Dedifferentiated amniotic fluid mesenchymal stem cell (primary cell): ENCODE measurements around the gene RELN.

ENCODE experiments used
- DNase-seq: peaks from one replicate; pipeline ENCODE4 v3.0.0-alpha.2; 2016; ENCODE audit errors: extremely low spot score

RELN gene

DNA sequence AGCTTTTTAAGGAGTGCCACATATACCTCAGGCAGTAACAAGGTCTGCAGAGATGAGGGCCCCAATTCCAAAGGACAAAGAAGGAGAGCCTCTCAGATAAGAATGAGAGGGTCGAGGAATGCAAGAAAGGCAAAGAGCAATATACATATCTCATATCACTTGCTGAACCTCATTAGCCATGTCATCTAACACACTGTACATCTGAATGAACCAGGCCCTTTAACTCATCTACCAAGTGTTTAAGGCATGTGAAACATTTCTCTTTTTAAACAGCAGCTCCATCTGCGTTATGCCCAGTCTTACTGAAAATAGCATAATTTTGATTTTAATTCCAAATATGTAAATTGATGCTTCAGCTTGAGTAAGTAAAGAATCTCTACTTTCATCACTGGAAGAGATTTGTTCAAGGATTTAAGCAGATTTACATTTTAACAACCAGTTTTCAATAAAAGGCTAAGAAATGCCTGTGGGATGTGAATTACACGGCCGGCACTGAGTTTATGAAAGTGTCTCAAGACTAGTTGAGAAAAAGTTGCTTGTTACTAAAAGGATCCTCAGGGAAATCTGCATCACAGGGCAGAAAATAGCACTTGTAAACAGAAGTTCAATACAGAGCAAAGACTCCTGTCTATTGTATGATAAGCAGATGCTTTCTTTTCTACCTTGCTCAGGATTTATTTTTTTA is 419.7 kb downstream of the RELN start:
- no peak for DNase-seq

DNA sequence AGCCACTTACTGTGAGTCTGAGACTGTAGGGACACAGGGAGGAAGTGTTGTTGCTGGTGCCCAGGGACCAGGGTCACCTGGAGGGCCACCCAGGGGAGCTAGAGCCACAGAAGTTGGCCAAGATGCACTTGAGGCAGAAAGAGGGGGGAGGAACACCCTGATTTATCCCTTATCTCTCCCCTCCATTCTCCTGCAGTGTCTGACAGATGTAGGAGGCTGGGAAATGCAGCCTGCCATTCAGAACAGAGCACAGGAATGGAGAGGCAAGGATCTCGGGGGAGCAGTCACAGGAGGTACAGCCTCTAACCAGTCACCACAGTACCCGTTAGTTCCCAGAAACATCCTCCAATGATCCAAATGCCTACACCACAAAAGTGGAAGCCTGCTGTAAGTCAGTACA is 425.0 kb downstream of the RELN start:
- DNase-seq = no peak

DNA sequence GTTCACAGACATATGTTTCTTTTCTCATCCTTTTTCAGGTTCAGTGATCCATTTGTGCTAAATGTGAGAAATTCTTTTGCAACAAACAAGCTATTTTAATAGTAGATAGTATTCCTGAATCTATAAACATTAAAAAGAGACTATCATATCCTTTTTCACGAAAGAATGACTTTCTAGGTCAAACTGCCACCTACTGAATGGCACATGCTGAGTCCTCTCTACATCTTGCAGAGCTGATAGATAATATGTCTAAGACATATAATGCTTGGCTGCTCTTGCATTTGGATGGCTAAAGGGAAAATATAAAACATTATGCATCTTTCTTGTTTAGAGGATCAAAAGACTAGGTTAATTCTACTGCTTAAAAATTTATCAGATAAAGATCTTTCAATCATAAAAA is 429.3 kb downstream of the RELN start:
- no peak for DNase-seq

DNA sequence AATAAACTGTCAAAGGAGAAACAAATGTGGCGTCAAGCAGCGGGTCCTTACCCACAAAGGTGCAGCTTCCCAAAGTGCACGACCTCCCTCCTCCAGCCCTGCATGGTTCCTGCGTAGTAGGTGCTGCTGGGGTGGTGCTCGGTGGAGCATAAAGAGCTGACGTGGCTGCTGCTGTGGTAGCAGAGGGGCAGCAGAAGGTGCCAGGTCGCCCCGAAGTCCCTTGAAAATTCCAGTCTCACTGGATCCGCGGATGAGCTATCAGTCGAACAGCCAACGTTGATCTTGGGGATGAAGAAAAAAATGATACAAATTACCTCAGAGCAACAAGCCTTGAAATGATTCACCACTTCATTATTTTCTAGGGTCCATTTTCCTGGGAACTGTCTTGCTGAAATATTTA is 438.4 kb downstream of the RELN start:
- DNase-seq = no peak

DNA sequence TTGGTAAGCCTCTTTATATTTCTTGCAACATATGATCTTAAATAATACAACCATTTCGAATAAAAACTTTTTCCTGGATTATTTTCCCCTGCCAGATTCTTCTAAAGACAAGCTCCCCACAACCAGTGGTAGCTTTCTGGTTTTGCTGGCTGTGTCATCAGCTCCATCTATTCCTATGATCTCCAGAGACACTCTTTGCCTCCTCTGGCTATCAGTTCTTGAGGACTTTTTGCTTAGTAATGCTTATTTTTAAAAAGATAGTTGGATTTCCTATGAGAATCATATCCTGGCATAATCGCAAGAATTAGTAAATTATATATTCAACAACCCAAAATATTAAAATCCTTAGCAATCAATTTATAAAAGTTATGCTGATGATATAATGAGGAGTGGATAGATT is 439.7 kb downstream of the RELN start:
- no peak for DNase-seq

DNA sequence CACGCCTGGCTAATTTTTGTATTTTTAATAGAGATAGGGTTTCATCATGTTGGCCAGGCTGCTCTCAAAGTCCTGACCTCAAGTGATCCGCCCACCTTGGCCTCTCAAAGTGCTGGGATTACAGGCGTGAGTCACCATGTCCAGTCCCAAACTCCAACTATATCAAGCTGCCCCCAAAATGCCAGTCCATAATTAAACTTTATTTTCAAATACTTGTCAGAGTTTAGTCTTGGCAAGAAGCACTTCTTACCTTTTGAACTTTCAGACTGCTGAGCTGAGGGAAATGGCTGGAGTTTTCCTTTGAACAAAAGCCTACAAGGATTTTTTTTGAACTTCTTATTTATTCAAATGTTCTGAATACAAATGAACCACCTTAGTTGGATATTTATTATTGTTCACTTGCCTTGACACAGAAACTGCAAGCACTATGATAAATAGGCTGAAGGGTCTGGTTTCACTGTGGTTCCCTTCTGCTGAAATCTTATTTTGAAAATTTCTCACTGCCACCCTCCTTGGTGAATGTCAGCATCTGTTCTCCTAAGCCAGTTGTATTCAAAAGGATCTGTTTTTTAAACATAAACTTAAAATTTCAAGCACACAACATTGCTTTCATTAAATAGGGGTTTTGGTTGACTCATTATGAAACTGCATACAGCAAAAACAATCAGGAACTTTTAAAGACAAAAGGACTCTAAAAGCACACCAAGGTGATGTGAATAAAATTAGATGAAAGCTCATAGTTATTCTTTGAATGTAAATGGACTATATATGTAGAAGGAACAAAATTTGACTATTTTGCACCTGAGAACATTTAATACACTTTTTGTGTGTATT is 441.8 kb downstream of the RELN start:
- DNase-seq = no peak

DNA sequence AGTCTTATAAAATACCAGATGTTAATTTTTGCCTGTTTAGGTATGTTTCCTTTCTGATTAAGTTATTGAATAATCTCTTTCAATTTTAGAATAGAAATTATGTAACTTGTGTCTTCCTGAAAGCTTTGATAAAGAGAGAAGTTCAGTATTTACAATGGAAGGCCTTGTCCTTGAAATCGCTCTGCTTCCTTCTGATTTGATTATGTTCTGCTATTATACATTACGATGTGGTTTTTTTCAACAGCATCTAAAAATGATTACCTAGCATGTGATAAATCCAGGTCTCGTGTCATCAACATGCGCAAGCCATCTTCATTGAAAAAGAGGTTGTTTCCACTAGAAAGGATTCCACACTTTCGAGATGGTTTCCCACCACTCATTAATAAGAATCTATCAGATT is 447.0 kb downstream of the RELN start:
- DNase-seq = no peak

DNA sequence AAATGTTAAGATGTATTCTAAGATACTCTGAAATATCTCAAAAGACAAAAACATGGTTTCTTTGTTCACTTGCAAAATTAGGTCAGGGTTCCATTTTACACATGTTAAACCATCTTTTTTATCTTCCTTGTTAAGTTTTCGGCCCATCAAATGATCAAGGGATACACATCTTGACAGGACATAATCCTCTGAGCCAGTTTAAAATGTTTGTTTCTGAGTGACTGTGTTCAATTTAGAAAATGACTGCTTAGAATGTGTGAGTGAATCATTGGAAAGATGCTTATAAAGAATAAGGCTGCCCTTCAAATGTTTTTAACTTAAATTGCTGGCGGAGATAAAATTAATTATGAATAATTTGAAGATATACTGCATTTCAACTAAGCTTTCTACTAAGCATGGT is 447.5 kb downstream of the RELN start:
- no peak for DNase-seq

DNA sequence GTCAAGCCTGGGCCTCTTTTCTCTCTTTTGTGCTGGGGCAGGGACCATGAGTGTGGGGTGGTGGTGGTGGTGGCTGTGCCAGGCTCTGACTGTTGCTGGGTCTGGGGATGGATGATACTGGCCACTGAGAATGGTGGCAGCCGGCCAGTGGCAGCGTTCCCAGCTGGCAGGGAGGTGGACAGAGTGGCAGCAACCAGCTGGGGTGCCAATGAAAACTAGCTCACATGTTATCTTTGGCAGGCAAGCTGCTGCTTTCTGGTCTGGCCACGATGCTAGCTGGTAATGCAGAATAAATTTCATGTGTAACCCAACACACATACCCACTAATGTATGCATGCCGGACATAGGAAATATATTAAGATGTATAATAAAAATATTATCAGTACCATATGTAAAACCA is 448.4 kb downstream of the RELN start:
- no peak for DNase-seq

DNA sequence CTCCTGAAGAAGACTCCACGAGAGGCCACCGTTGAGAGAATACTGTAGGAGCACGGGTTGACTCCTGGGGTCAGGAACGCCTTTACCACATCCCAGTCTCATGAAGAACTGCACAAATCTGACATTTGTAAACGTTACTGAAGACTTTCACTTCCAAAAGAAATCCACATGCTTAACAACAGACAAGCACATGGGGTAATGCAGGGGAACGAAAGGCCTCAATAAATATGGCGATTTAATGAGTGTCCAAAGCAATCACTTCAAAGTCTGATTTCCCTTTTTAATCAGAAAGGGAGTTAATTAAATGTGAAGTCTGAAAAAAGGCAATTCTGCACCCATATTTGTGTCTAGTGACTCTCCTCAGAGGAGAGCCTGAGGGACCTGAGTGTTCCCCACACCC is 449.1 kb downstream of the RELN start:
- DNase-seq = no peak

DNA sequence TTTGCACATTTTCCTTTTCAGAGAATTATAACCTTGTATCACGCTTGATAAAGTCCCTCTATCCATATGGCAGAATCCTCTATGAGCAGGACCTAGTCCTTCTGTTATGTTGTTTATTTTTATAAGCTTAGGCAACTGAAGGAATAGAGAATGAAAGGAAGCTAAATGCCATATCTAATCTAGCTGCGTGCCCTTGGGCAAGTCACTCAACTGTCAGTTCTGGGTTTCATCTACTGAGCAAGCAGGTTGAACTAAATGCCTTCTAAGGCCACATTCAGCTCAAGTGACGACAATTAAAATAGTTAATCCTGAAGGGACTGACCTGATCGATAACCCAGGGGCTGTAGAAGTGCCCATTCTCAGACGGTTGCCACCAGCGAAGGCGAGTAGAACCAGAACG is 449.6 kb downstream of the RELN start:
- DNase-seq = no peak

DNA sequence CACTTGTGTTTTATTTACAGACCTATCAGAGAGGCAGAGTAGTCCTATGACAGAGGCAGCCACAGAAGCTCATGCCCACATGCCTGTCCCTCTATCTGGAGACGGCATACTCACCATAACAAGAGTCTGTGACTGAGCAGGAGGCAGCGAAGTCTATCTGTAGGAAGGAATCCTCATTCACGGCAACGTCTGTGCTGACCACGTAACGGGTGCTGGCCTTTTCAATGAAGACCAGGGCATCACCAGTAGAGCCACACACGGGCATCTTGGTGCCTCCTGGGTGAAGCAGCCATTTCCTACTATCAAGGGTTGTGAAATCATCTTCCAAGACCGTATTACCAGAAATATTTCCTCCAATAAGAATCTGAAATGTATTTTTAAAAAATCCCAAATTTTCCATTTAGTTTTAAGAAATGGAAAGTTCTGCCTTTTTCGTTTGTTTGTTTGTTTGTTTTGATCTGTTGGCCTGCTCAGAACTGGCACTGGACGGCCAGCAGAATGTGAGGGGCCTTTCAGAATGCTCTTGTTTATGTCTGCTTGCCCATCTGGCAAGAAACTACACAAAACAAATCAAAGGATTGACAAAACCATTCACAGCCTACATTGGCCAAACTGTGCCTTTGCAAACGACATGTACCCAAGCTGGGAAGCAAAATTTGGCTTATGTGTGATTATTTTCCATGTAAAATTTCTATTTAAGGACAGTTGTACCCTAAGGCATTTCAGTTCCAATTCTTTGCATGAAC is 450.3 kb downstream of the RELN start:
- DNase-seq = no peak

DNA sequence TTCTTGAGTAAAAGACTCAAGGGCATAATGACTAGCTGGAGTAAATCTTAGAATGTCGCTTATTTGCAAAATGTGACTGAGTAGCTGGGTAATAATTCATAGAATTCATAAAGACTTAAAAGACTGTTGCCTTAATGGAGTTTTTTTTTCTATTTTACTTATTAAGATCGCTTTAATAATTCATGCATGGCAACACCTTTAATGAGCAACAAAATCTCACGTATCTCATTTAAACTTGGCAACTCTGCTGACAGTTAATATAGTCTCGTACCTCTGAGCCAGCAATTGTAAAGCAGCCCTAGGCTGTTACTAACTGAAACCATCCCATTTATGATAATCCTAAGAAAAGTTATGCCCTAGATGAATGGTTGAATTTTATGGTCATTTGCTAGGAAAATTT is 455.7 kb downstream of the RELN start:
- DNase-seq = no peak

DNA sequence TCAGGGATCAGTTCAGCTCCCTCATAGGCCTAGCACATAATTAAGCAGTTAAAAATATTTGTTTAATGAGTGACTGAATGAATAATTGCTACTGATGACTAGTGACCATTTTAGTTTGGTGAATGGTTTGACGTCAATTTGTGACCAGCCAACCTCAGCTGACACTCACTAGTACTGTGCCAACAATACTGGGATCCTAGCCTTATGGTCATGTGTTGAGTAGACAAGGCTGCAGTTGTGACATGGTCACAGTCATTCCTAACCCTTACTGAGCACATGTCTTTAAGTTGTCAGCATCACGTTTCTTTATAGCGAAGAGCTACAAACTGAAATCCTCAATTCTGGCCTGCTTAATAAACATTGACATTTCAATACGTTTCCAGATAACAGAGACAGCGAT is 456.5 kb downstream of the RELN start:
- DNase-seq = no peak

DNA sequence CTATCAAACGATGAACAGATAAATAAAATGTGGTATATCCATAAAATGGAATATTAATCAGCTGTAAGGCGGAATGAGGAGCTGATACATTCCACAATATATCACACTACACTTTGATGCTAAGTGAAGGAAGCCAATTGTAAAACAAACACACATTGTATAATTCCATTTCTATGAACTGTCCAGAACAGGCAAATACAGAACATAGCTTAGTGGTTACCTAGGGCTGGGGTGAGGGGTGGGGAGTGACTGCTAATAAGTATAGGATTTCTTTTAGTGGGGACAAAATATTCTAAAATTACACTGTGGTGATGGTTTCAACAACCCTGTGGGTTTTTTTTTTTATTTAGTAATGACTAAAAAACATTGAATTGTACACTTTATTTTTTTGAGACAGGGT is 461.3 kb downstream of the RELN start:
- no peak for DNase-seq

DNA sequence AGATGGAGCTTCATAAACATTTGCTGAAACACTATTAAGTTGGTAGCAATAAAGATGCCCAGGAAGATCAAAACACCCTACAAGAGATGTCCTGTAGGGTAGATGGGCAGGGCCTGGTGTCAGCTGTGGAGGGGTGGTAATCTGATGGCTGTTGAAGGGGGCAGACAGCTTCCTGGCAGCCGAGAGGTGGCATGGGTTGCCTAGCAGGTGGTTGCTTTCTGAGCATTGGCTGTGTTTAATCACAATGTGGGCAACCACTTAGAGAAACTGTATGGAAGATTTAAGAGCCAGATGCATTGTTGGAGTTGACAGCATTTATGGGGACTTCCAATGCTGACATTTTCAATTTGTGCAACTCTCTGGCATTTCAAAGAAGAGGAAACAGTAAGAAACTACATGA is 463.5 kb downstream of the RELN start:
- no peak for DNase-seq

DNA sequence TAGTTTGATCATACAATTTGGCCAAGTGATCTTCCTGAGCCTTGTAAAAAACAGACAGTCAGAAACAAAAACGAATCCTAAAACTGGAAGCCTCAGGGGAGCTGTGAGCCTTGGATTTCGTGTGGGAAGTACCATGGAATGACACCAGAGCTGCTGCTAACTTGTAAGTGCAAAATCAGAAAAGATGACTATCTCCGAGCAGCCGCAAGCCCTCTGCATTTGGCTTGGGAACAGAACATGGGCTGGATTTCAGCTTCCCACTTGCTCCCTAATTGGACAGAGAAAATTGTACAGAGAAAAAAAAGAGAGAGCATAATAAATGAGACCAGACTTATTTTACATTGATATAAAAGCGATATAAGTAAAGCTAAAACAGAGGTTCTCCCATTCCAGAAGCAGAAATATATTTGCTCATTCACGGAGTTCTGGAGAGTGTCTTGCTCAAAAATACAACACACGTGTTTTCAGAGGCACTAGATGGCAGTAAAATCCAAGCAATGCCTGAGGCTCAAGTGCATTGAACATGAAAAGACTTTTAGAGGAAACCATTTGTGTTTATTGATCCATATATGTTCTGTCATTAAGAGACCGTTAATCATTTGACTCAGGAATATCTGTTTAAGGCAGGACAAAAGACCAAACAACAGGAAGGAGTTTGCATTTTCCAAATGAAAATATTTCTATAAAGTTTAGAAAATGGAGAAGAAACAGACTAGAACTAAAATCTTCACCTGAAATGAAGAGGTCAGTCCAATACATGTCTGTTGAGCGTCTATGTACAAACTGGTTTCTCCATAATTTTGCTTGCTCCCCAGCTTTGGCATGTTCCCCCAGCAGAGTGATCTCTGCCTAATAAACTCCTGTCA is 465.2 kb downstream of the RELN start:
- peak; percentile 55 for DNase-seq

DNA sequence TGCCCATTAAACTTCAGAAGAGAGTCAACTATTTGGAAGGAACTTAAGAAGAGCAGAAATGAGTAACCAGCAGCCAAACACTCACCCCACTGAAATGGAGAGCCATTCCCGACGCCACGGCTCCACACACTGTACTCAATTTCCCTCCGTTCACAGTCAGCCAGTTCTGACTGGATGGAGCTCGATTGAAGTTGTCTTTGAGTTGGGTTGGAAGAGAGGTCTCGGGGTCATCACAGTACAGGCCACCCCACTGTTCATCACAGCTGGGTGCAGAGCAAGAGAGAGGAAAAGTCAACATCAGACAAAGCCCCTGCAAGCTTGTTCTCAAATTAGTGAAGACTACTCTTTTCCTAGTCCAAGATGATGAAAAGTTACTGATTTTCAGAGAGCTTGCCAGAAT is 467.5 kb downstream of the RELN start:
- DNase-seq = no peak

DNA sequence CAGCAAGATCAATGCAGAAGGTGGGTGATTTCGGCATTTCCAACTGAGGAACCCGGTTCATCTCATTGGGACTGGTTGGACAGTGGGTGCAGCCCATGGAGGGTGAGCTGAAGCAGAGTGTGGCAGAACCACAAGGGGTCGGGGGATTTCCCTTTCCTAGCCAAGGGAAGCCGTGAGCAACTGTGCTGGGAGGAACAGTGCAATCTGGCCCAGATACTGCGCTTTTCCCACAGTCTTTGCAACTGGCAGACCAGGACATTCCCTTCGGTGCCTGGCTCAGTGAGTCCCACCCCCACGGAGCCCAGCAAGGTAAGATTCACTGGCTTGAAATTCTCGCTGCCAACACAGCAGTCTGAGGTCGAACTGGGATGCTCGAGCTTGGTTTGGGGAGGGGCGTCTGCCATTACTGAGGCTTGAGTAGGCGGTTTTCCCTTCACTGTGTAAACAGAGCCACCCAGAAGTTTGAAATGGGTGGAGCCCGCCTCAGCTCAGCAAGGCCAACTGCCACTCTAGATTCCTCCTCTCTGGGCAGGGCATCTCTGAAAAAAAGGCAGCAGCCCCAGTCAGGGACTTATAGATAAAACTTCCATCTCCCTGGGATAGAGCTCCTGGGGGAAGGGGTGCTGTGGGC is 484.8 kb downstream of the RELN start:
- DNase-seq = no peak

DNA sequence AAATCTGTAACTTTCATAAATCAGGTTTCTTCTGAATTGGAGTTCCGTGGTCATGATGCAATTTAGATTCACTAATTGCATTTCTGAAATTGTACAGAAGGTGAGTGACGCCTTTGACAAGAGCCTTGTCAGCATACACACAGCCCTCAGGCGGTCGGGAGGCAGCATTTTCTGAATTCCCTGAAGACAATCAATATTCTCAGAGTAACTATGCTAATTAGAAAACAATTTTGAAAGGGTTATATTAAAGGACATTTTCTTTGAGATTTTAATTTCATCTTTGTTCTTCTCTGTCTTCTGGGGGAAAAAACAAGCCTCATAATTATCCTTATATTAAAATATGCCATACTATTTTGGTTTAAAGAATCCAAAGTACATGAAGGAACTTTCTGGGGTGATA is 488.3 kb downstream of the RELN start:
- DNase-seq = no peak

DNA sequence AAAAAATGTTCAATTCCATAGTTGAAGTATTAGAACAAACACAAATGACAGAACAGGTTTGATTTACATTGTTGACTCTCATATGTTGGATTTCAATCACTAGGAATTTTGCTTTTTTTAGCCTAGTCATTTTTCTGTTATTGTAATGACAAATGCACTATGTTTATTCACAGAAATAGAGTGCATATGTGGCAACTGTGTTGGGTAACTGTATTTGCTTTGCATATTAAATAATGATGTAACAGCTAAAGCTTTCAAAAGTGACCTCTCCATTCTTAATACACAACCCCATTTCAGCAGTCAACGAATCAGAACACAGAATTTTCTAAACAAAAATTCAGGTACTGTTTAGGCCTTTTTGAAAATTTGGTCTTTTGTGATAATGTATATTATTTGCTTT is 489.5 kb downstream of the RELN start:
- no peak for DNase-seq
